Activated naive CD4-positive, alpha-beta T cell (primary cell): Measurements from ENCODE around the gene MAG.

Source experiments
- DNase-seq, 4 experiments: peaks; one replicate each; lab custom pipeline; 2025; lab: John Stamatoyannopoulos, UW

MAG gene

DNA sequence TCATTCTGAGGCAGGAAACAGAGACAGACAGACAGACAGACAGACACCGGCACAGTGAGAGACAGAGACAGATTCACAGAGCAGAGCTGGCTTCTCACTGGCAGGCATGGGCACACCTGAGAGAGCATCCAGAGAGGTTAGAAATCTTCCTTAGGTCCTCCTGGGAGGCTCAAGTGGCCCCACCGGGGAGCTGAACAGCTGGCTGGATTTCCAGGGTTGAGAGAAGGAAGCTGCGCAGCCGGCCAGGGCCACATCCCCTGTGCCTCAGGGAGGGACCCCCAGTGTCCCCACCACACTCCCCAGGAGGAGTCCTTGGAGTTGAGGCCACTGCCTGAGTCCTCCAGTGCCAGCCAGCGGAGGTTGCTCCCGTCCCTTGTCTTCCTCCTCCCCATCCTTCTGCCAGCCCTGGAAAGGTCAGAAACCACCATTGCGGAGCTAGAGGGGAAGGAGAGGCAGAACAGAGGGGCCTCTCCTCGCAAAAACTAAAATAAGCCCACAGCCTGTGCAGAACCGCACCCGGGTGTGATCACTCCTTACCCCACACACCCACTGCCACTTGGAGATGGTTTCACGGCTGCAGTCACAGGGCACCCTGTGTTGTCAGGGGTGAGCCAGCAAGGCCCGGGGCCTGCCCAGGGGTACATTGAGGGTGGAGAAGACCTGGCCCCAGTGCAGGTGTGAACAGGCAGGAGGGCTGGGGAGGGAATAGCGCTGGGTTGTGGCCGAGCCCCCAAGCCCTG, 70.5 kb downstream of the MAG start:
- no peak for DNase-seq

GRCh38 chr19:35363001-35363590, 71.1 kb downstream of the MAG start:
- no peak for DNase-seq
